Endometrial microvascular endothelial cells (primary cell): Measurements from ENCODE around the gene HELZ. TPM values are rescaled to one million over a fixed set of nuclear protein-coding genes. Genes with fewer than 3 reads are reported as not detected.
"Not testable (repeated sequence)": the region's sequence is repeated elsewhere in the genome, so short reads cannot be mapped to it uniquely, and the experiment has no call there.

ENCODE experiments used
- in situ Hi-C: cut with HindIII; loops from 2 replicates; pipeline ENCODE4 v1.10.0; 2017; ENCODE audit warnings: low sequenced_read_pairs, low pct_unique_long_range_greater_than_20kb; ENCODE audit errors: inconsistent ontology term
- total RNA-seq: library from RNA; depleted of rRNA; stranded (reverse); fragments of >200 nt; gene quantifications from one replicate; pipeline ENCODE4 v1.2.3, GENCODE V29; 2015; ENCODE audit errors: inconsistent ontology term

HELZ gene
- total RNA-seq, 1 donor from 2014 or later, result 18.2 TPM

- in situ Hi-C loops, result no loop called here
Observed at GRCh38 chr17:67130768-67131167, 114.2 kb downstream of the HELZ start.

- in situ Hi-C loops, result no loop called here
Observed at GRCh38 chr17:67129283-67129682, 115.7 kb downstream of the HELZ start.

- in situ Hi-C loops, result no loop called here
Observed at GRCh38 chr17:67128700-67129099, 116.3 kb downstream of the HELZ start.

- in situ Hi-C loops, result no loop called here
Observed at GRCh38 chr17:67127925-67128324, 117.1 kb downstream of the HELZ start.

GRCh38 chr17:67126983-67127382, 118.0 kb downstream of the HELZ start:
- in situ Hi-C loops, result no loop called here

- in situ Hi-C loops, result not testable (repeated sequence)
Observed at GRCh38 chr17:67126543-67126942, 118.5 kb downstream of the HELZ start.

- in situ Hi-C loops, result no loop called here
Observed at GRCh38 chr17:67125924-67126323, 119.1 kb downstream of the HELZ start.

DNA sequence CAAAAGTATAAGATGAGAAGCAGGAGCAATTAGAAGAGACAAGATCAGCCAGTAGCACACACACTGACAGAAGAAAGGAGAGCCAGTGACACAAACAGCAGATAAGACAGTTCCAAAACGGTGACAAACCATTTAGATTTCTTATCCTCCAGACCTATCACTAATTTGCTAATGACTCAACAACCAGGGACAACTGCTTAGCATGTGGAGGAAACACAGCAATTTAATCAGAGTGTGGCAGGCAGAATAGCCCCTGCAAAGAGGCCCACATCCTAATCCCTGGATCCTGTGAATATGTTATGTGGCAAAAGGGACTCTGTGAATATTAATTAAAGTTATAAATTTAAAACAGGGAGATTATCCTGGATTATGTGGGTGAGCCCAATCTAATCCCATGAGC, 119.6 kb downstream of the HELZ start:
- in situ Hi-C loops, result no loop called here

DNA sequence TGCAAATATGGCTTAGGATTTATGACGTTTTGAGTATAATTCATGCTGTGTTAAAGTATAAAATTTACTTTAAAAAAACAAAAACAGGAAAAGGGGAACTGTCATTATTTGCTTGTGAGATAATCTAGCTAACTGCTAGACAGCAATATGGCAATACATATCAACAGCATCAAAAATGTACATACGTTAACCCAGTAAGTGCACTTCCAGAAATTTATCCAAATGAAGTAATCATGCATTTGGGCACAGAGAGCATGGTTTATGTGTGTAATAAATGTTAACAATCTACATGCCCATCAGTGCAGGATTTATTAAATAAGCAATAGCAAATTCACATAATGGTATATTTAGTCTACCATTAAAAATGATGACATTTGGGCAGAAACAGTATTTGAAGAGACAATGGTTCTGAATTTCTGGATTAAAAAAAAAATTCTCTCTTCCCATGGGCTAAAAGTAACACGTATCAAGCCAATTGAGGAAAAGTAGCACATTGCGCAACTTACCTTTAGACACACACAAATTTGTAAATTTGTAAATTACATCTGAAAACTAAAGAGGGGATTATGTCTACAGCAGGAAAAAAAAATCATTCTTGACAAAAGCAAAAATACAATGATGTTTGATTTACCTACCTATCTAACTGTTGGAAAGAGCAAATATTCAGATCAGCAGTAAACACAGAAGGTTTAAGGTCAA, 120.4 kb downstream of the HELZ start:
- in situ Hi-C loops, result no loop called here

DNA sequence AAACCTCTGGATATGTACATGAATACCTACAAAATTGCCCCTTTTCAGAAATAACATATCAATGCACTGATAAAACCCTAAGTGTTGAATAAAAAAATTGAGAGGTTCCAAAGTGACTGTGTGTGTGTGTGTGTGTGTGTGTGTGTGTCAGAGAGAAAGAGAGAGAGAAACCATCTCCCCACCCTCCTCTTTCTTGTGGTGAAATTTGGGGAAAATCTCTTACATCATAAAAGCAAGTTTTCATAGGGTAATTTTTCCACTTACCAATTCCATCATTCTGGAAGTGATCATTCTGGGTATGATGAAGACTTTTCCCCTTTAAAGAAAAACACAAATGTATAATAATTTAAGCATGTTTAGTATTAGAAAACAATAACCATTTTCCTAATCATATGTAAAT, 121.3 kb downstream of the HELZ start:
- in situ Hi-C loops, result no loop called here

- in situ Hi-C loops, result no loop called here
Observed at GRCh38 chr17:67121316-67121891, 123.6 kb downstream of the HELZ start.

GRCh38 chr17:67119102-67119501, 125.9 kb downstream of the HELZ start:
- in situ Hi-C loops, result no loop called here

DNA sequence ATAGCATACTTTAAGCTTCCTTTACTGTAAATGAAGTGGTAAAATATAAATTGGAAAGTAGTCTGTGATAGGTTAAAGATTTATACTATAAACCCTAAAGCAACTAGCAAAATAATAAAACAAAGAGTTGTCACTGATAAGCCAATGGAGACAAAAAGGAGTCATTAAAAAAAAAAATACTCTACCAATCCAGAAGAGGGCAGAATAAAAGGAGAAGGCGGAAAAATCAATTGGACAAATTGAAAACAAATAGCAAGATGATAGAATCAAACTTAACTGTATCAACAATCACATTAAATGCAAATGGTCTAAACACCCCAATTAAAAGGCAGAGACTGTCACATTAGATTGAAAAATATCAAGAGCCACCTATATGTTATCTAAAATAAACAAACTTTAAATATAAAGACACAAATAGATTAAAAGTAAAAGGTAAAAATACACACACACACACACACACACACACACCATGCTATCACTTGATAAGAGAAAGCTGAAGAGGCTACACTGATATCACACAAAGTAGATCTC, 128.9 kb downstream of the HELZ start:
- in situ Hi-C loops, result no loop called here

- in situ Hi-C loops, result no loop called here
Observed at GRCh38 chr17:67115401-67115800, 129.6 kb downstream of the HELZ start.

GRCh38 chr17:67113486-67113885, 131.5 kb downstream of the HELZ start:
- in situ Hi-C loops, result no loop called here

- in situ Hi-C loops, result no loop called here
Observed at GRCh38 chr17:67111808-67112207, 133.2 kb downstream of the HELZ start.

DNA sequence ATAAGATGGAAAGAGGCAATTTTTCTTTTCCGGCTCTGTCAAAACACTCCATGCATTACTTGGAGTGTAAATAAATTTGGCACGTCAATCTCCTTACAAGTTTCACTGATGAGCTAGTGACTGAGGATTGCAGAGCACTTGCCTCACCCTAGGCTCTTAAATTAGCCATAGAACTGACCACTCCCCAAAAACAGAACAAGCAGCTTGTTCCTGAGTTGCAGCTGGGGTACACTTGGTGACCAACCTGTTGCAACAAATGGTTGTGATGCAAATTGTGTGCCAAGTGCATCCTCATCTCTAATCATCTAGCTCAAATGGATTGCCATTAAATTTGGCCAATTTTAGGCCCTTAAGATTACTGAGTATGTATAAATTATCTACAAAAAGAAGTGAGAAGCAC, 133.7 kb downstream of the HELZ start:
- in situ Hi-C loops, result no loop called here

GRCh38 chr17:67110619-67111018, 134.4 kb downstream of the HELZ start:
- in situ Hi-C loops, result no loop called here

GRCh38 chr17:67109111-67109510, 135.9 kb downstream of the HELZ start:
- in situ Hi-C loops, result no loop called here
